OCI-LY1 (cell line): ENCODE results near the gene NELL1.

ENCODE experiments used
- H2AFZ ChIP-seq: fragments of 200-600 bp; sonication (generic), shearing (Covaris generic); 2 replicates; pipeline ENCODE4 v1.6.0; 2014; ENCODE audit warnings: antibody characterized with exemption, mild to moderate bottlenecking, low read length
- H3F3A ChIP-seq: fragments of 200-600 bp; sonication (generic), shearing (Covaris generic); 2 replicates; pipeline ENCODE4 v1.6.0; 2014; ENCODE audit warnings: mild to moderate bottlenecking, antibody characterized with exemption, low read length, moderate library complexity; ENCODE audit not compliant: insufficient read depth
- H3K27ac ChIP-seq: fragments of 200-600 bp; sonication (generic); 2 replicates; pipeline ENCODE4 v1.5.1; 2014; ENCODE audit warnings: low read length, mixed run types, mild to moderate bottlenecking, low read depth; ENCODE audit not compliant: poor library complexity, severe bottlenecking
- H3K27me3 ChIP-seq: fragments of 200-600 bp; sonication (generic); 2 replicates; pipeline ENCODE4 v1.6.0; 2014; ENCODE audit warnings: antibody characterized with exemption, mild to moderate bottlenecking, low read length, moderate library complexity; ENCODE audit not compliant: insufficient read depth
- H3K36me3 ChIP-seq: fragments of 200-600 bp; sonication (generic); 2 replicates; pipeline ENCODE4 v1.6.1; 2014; ENCODE audit warnings: mild to moderate bottlenecking, antibody characterized with exemption, low read length, moderate library complexity, mixed read lengths; ENCODE audit not compliant: insufficient read depth
- H3K4me1 ChIP-seq: fragments of 200-600 bp; sonication (generic); 2 replicates; pipeline ENCODE4 v1.5.1; 2014; ENCODE audit warnings: mild to moderate bottlenecking, low read length, moderate library complexity; ENCODE audit not compliant: insufficient read depth, severe bottlenecking
- H3K4me2 ChIP-seq: fragments of 200-600 bp; sonication (generic), shearing (Covaris generic); 2 replicates; pipeline ENCODE4 v1.6.1; 2014; ENCODE audit warnings: low read length
- H3K4me3 ChIP-seq: fragments of 200-600 bp; sonication (generic); 2 replicates; pipeline ENCODE4 v1.5.1; 2014; ENCODE audit warnings: low read length, low read depth, mild to moderate bottlenecking, mixed read lengths; ENCODE audit not compliant: poor library complexity, severe bottlenecking
- H3K79me2 ChIP-seq: fragments of 200-600 bp; shearing (Covaris generic); 2 replicates; pipeline ENCODE4 v1.6.1; 2016; ENCODE audit warnings: mixed run types, low read length, mixed read lengths; ENCODE audit not compliant: insufficient read depth
- H3K9ac ChIP-seq: fragments of 200-600 bp; sonication (generic), shearing (Covaris generic); 2 replicates; pipeline ENCODE4 v1.6.1; 2014; ENCODE audit warnings: mild to moderate bottlenecking, low read length, mixed read lengths
- H3K9me2 ChIP-seq: fragments of 200-600 bp; sonication (generic), shearing (Covaris generic); 2 replicates; pipeline ENCODE4 v1.6.1; 2014; ENCODE audit warnings: low read depth, mild to moderate bottlenecking, low read length, mixed read lengths
- H3K9me3 ChIP-seq: fragments of 200-600 bp; shearing (Covaris generic); 2 replicates; pipeline ENCODE4 v1.6.1; 2014; ENCODE audit warnings: low read length, mixed read lengths
- H4K20me1 ChIP-seq: fragments of 200-600 bp; sonication (generic), shearing (Covaris generic); 2 replicates; pipeline ENCODE4 v1.6.0; 2016; ENCODE audit warnings: mild to moderate bottlenecking, low read length; ENCODE audit not compliant: insufficient read depth
- CTCF ChIP-seq: fragments of 200-600 bp; sonication (generic), shearing (Covaris generic); IDR thresholded peaks from 2 replicates; pipeline ENCODE4 v1.5.1; 2017; ENCODE audit warnings: mild to moderate bottlenecking, antibody characterized with exemption, low read length, moderate library complexity, mixed read lengths
- EZH2 ChIP-seq: fragments of 200-600 bp; sonication (generic), shearing (Covaris generic); IDR thresholded peaks from 2 replicates; pipeline ENCODE4 v1.8.0; 2017; ENCODE audit warnings: borderline replicate concordance, mixed run types, mild to moderate bottlenecking, antibody characterized with exemption, low read length, moderate library complexity, mixed read lengths

NELL1 gene

GRCh38 chr11:20627701-20628100 is 41.7 kb upstream of the NELL1 start:
- no peaks in the 10 kb centered on the region for H3K4me1 ChIP-seq
- no peaks in the 10 kb centered on the region for H3K79me2 ChIP-seq
- H3K9me3 ChIP-seq, result no peaks in the 10 kb centered on the region
- TF ChIP-seq CTCF, result no peak
- no peak for TF ChIP-seq EZH2
- H3K9ac ChIP-seq, result no peak overlapping the region
- no peaks in the 10 kb centered on the region for H3K9me2 ChIP-seq
- no peak overlapping the region for H3K4me3 ChIP-seq
- H3K4me2 ChIP-seq, result no peak overlapping the region
- no peaks in the 10 kb centered on the region for H3F3A ChIP-seq
- no peak overlapping the region for H2AFZ ChIP-seq
- H3K27ac ChIP-seq, result no peak overlapping the region
- no peaks in the 10 kb centered on the region for H3K36me3 ChIP-seq
- H3K27me3 ChIP-seq, result 0 out of 2 replicates have a peak, but pooled peaks cover 3% of the 10 kb centered on the region
- no peaks in the 10 kb centered on the region for H4K20me1 ChIP-seq

- H3K4me3 ChIP-seq, result no peak overlapping the region
- no peaks in the 10 kb centered on the region for H4K20me1 ChIP-seq
- no peak for TF ChIP-seq CTCF
- TF ChIP-seq EZH2, result no peak
- no peaks in the 10 kb centered on the region for H3K4me1 ChIP-seq
- no peaks in the 10 kb centered on the region for H3K9me2 ChIP-seq
- H3K4me2 ChIP-seq, result no peak overlapping the region
- H3K79me2 ChIP-seq, result no peaks in the 10 kb centered on the region
- 0 out of 2 replicates have a peak, but pooled peaks cover 3% of the 10 kb centered on the region for H3K27me3 ChIP-seq
- no peaks in the 10 kb centered on the region for H3K9me3 ChIP-seq
- H3F3A ChIP-seq, result no peaks in the 10 kb centered on the region
- no peak overlapping the region for H2AFZ ChIP-seq
- no peaks in the 10 kb centered on the region for H3K36me3 ChIP-seq
- H3K9ac ChIP-seq, result no peak overlapping the region
- H3K27ac ChIP-seq, result no peak overlapping the region
Observed at GRCh38 chr11:20631519-20632168, 37.7 kb upstream of the NELL1 start.

- Histone ChIP-seq H2AFZ (no peak overlapping the region), H4K20me1 (no peaks in the 10 kb centered on the region), H3K4me3 (no peak overlapping the region), H3F3A (no peaks in the 10 kb centered on the region), H3K4me2 (no peak overlapping the region), H3K36me3 (no peaks in the 10 kb centered on the region), H3K4me1 (no peaks in the 10 kb centered on the region), H3K9me3 (no peaks in the 10 kb centered on the region), H3K9me2 (no peaks in the 10 kb centered on the region), H3K79me2 (no peaks in the 10 kb centered on the region), H3K27me3 (0 out of 2 replicates have a peak, but pooled peaks cover 3% of the 10 kb centered on the region), H3K27ac (no peak overlapping the region), H3K9ac (no peak overlapping the region)
- TF ChIP-seq CTCF (no peak), EZH2 (no peak)
Observed at GRCh38 chr11:20632169-20632532, 37.2 kb upstream of the NELL1 start.
